MM.1S (cell line): ENCODE data around the gene TMEM270.

Experiments
- DNase-seq: peaks from one replicate; pipeline ENCODE4 v3.0.0-alpha.2; 2015
- H2AFZ ChIP-seq: fragments of 300-600 bp; sonication (generic); 2 replicates; pipeline ENCODE4 v1.6.0; 2016; ENCODE audit warnings: antibody characterized with exemption, low read length
- H3F3A ChIP-seq: fragments of 300-600 bp; sonication (generic); 2 replicates; pipeline ENCODE4 v1.6.1; 2016; ENCODE audit warnings: mild to moderate bottlenecking, antibody characterized with exemption, low read length, moderate library complexity, mixed read lengths; ENCODE audit not compliant: insufficient read depth
- H3K27ac ChIP-seq: fragments of 300-600 bp; sonication (generic); 2 replicates; pipeline ENCODE4 v1.5.1; 2016; ENCODE audit warnings: mild to moderate bottlenecking, low read length
- H3K27me3 ChIP-seq: fragments of 300-600 bp; sonication (generic); replicated peaks from 2 replicates; pipeline ENCODE4 v1.6.0; 2016; ENCODE audit warnings: low read length; ENCODE audit not compliant: insufficient read depth
- H3K36me3 ChIP-seq: fragments of 300-600 bp; sonication (generic); replicated peaks from 2 replicates; pipeline ENCODE4 v1.6.1; 2016; ENCODE audit warnings: mild to moderate bottlenecking, low read length, mixed read lengths; ENCODE audit not compliant: insufficient read depth
- H3K4me1 ChIP-seq: fragments of 300-600 bp; sonication (generic); 2 replicates; pipeline ENCODE4 v1.6.1; 2016; ENCODE audit warnings: low read length, mixed read lengths
- H3K4me2 ChIP-seq: fragments of 300-600 bp; sonication (generic); 2 replicates; pipeline ENCODE4 v1.6.0; 2016; ENCODE audit warnings: low read depth, low read length
- H3K4me3 ChIP-seq: fragments of 300-600 bp; sonication (generic); 2 replicates; pipeline ENCODE4 v1.5.1; 2016; ENCODE audit warnings: low read length, mixed read lengths
- H3K79me2 ChIP-seq: fragments of 300-600 bp; sonication (generic); 2 replicates; pipeline ENCODE4 v1.6.1; 2016; ENCODE audit warnings: mixed run types, low read length, mixed read lengths
- H3K9ac ChIP-seq: fragments of 300-600 bp; sonication (generic); 2 replicates; pipeline ENCODE4 v1.6.1; 2016; ENCODE audit warnings: low read length, mixed read lengths
- H3K9me2 ChIP-seq: fragments of 300-600 bp; sonication (generic); replicated peaks from 2 replicates; pipeline ENCODE4 v1.6.1; 2016; ENCODE audit warnings: mild to moderate bottlenecking, low read length, mixed read lengths; ENCODE audit not compliant: insufficient read depth
- H3K9me3 ChIP-seq: fragments of 300-600 bp; sonication (generic); replicated peaks from 2 replicates; pipeline ENCODE4 v1.6.1; 2016; ENCODE audit warnings: mild to moderate bottlenecking, low read length, mixed read lengths; ENCODE audit not compliant: insufficient read depth
- H4K20me1 ChIP-seq: fragments of 300-600 bp; sonication (generic); 2 replicates; pipeline ENCODE4 v1.6.1; 2016; ENCODE audit warnings: mild to moderate bottlenecking, low read length, moderate library complexity, mixed read lengths; ENCODE audit not compliant: insufficient read depth
- EZH2 ChIP-seq: fragments of 300-600 bp; sonication (generic); optimal IDR thresholded peaks from 2 replicates; pipeline ENCODE3; 2017; ENCODE audit warnings: low read depth, mild to moderate bottlenecking, antibody characterized with exemption, low read length, mixed read lengths
- EZH2phosphoT487 ChIP-seq: fragments of 300-600 bp; sonication (generic); IDR thresholded peaks from 2 replicates; pipeline ENCODE4 v1.6.1; 2018; ENCODE audit warnings: antibody characterized with exemption, low read length
- TF ChIP-seq, protein P1 (sequence below): fragments of 300-600 bp; sonication (generic); IDR thresholded peaks from 2 replicates; pipeline ENCODE4 v1.5.1; 2016; ENCODE audit warnings: antibody characterized with exemption, low read length, mixed read lengths

TMEM270 gene

DNA sequence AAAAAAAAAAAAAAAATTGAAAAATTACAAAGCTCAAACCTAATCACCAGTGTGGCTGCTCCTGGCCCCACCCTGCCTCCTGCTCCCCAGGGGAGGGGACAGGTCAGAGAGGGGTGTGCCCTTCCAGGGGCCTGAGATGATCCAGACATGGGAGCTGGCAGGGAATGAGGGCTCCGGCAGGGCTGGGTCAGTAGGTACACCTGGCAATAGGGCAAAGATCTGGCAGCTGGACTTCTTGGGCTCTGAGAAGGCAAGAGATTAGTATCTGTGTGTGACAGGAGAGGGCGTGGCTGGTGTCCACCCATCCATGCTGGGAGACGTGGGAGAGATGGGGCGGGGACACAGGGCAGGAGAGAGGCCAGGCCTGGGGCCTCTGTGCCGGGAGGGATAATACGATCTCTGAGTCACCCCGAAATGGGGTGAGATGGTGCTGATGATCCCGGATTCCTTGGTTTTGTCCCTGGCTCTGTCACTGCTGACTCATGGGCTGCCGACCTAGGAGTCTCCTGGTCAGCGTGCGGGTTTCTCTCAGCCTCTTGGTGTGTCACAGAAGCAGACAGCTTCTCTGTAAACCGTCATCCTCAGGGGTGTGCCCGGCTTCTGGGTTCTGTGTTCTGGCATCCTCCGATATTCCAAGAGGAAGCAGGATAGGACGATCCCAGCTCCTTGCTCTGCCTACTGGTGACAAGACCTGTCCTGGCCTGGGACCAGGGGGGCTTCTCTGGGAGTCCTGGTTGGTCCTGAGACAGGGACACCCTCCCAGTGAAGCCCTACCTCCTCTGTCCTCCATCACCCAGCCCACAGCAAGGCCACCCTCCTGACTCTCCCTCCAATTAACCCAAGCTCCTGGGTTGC, 38.4 kb upstream of the TMEM270 start:
- no peaks in the 10 kb centered on the region for H3K79me2 ChIP-seq
- no peaks in the 10 kb centered on the region for H3K36me3 ChIP-seq
- no peak for DNase-seq
- H3K9me2 ChIP-seq, result no peaks in the 10 kb centered on the region
- no peak overlapping the region for H3K4me3 ChIP-seq
- H4K20me1 ChIP-seq, result no peaks in the 10 kb centered on the region
- H3F3A ChIP-seq, result no peaks in the 10 kb centered on the region
- no peak overlapping the region for H3K27ac ChIP-seq
- no peaks in the 10 kb centered on the region for H3K9me3 ChIP-seq
- TF ChIP-seq EZH2phosphoT487 (no peak), EZH2 (no peak)
- TF ChIP-seq, protein P1, sequence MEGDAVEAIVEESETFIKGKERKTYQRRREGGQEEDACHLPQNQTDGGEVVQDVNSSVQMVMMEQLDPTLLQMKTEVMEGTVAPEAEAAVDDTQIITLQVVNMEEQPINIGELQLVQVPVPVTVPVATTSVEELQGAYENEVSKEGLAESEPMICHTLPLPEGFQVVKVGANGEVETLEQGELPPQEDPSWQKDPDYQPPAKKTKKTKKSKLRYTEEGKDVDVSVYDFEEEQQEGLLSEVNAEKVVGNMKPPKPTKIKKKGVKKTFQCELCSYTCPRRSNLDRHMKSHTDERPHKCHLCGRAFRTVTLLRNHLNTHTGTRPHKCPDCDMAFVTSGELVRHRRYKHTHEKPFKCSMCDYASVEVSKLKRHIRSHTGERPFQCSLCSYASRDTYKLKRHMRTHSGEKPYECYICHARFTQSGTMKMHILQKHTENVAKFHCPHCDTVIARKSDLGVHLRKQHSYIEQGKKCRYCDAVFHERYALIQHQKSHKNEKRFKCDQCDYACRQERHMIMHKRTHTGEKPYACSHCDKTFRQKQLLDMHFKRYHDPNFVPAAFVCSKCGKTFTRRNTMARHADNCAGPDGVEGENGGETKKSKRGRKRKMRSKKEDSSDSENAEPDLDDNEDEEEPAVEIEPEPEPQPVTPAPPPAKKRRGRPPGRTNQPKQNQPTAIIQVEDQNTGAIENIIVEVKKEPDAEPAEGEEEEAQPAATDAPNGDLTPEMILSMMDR, result no peak
- H3K4me1 ChIP-seq, result no peaks in the 10 kb centered on the region
- no peaks in the 10 kb centered on the region for H3K27me3 ChIP-seq
- H3K9ac ChIP-seq, result no peak overlapping the region
- H2AFZ ChIP-seq, result no peak overlapping the region
- no peak overlapping the region for H3K4me2 ChIP-seq

DNA sequence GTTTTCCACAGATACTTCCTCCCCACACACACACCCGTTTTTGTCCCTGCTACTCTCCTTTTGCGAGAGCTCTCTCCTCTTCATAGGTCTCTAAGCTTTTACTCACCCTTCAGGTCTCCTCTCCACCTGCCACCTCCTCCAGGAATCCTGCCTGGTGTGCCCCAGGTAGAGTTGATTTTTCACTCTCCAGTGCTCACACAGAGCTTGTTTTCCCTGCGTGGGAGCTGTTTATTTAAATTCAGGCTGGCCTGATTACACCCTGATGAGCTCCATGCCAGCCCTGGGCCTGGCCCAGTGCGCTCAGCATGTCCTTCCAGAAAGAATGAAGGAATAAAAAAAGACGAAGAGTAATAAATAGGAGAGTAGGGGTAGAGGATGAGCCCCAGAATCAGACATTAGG, 37.7 kb upstream of the TMEM270 start:
- Histone ChIP-seq H3K27ac (no peak overlapping the region), H3K9ac (no peak overlapping the region), H2AFZ (no peak overlapping the region), H3K9me3 (no peaks in the 10 kb centered on the region), H3K4me3 (no peak overlapping the region), H3K36me3 (no peaks in the 10 kb centered on the region), H3K79me2 (no peaks in the 10 kb centered on the region), H3K4me1 (peaks cover 3% of the 10 kb centered on the region; the same call in 1 of the 2 replicates), H3K27me3 (no peaks in the 10 kb centered on the region), H4K20me1 (no peaks in the 10 kb centered on the region), H3K9me2 (no peaks in the 10 kb centered on the region), H3K4me2 (no peak overlapping the region), H3F3A (no peaks in the 10 kb centered on the region)
- no peak for TF ChIP-seq EZH2phosphoT487
- TF ChIP-seq EZH2, result no peak
- TF ChIP-seq, protein P1, result no peak
- no peak for DNase-seq

DNA sequence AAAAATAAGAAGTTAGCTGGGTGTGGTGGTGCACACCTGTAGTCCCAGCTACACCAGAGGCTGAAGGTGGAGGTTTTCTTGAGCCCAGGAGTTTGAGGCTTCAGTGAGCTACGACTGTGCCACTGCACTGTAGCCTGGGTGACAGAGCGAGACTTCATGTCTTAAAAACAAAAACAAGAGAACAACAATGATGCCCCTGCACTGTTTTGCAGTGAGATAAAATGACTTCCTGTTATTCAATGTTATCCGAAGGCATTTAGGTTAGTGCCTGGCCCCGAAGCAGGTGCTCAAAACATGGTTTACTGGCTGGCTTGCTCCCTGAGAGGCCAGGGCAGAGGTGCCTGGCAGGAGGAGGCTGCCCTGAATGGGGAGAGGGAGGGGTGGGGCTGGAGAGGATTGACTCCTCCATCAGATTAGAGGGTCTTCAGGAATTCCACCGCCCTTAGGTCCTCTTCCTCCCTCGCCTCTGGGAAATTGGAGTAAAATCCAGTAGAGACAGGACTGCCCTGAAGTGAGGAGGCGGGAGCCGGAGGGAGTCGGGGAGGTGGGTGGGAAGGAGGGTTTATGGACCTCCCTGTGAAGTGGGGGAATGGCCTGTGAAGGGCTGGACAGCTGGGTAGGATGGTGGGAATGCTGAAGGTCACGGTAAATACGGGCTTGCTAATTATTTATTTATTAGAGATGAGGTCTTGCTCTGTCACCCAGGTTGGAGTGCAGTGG, 36.9 kb upstream of the TMEM270 start:
- Histone ChIP-seq H3K36me3 (no peaks in the 10 kb centered on the region), H3F3A (no peaks in the 10 kb centered on the region), H2AFZ (no peak overlapping the region), H3K4me3 (no peak overlapping the region), H3K27me3 (no peaks in the 10 kb centered on the region), H3K9me3 (no peaks in the 10 kb centered on the region), H3K4me1 (peaks cover 4% of the 10 kb centered on the region; the same call in 1 of the 2 replicates), H4K20me1 (no peaks in the 10 kb centered on the region), H3K79me2 (no peaks in the 10 kb centered on the region), H3K4me2 (no peak overlapping the region), H3K27ac (no peak overlapping the region), H3K9ac (no peak overlapping the region), H3K9me2 (no peaks in the 10 kb centered on the region)
- TF ChIP-seq EZH2phosphoT487 (no peak), EZH2 (no peak)
- TF ChIP-seq, protein P1, result no peak
- no peak for DNase-seq
